Neural progenitor cell (in vitro differentiated cells): Measurements from ENCODE around the gene LDAH. TPM values are rescaled to one million over a fixed set of nuclear protein-coding genes. Genes with fewer than 3 reads are reported as not detected.

Experiments used
- DNase-seq: peaks from one replicate; pipeline ENCODE4 v3.0.0-alpha.2; 2016; ENCODE audit warnings: low spot score
- H2AFZ ChIP-seq: fragments of 200-600 bp; sonication (generic); replicated peaks from 2 replicates; pipeline ENCODE4 v1.6.1; 2016; ENCODE audit warnings: antibody characterized with exemption
- H3F3A ChIP-seq: fragments of 200-600 bp; sonication (generic); 2 replicates; pipeline ENCODE4 v1.6.1; 2016; ENCODE audit warnings: antibody characterized with exemption, low read depth
- H3K27ac ChIP-seq: fragments of 200-600 bp; sonication (generic); 2 replicates; pipeline ENCODE4 v1.5.1; 2016; ENCODE audit warnings: mild to moderate bottlenecking
- H3K27me3 ChIP-seq: fragments of 200-600 bp; sonication (generic); 2 replicates; pipeline ENCODE4 v1.6.1; 2016; ENCODE audit warnings: mild to moderate bottlenecking, moderate library complexity
- H3K36me3 ChIP-seq: fragments of 200-600 bp; sonication (generic); 2 replicates; pipeline ENCODE4 v1.5.1; 2016
- H3K4me1 ChIP-seq: fragments of 200-600 bp; sonication (generic); 2 replicates; pipeline ENCODE4 v1.6.1; 2016; ENCODE audit warnings: mixed run types
- H3K4me2 ChIP-seq: fragments of 200-600 bp; sonication (generic); 2 replicates; pipeline ENCODE4 v1.6.1; 2016
- H3K4me3 ChIP-seq: fragments of 200-600 bp; sonication (generic); 2 replicates; pipeline ENCODE4 v1.5.1; 2016
- H3K79me2 ChIP-seq: fragments of 200-600 bp; sonication (generic); 2 replicates; pipeline ENCODE4 v1.6.1; 2016; ENCODE audit warnings: low read depth
- H3K9ac ChIP-seq: fragments of 200-600 bp; sonication (generic); 2 replicates; pipeline ENCODE4 v1.6.1; 2016
- H3K9me3 ChIP-seq: fragments of 200-600 bp; sonication (generic); 2 replicates; pipeline ENCODE4 v1.5.1; 2016; ENCODE audit warnings: low read depth
- H4K20me1 ChIP-seq: fragments of 200-600 bp; sonication (generic); 2 replicates; pipeline ENCODE4 v1.6.1; 2016; ENCODE audit warnings: low read depth
- H3K27ac Mint-ChIP-seq: 3 replicates; pipeline ENCODE4 v1.8.0; 2021; ENCODE audit warnings: mixed read lengths
- H3K27me3 Mint-ChIP-seq: 2 replicates; pipeline ENCODE4 v1.8.0; 2022; ENCODE audit warnings: low read depth, mild to moderate bottlenecking, inconsistent platforms, moderate library complexity, mixed read lengths; ENCODE audit not compliant: insufficient read depth
- H3K36me3 Mint-ChIP-seq: 3 replicates; pipeline ENCODE4 v1.8.0; 2021; ENCODE audit warnings: mixed read lengths
- H3K4me1 Mint-ChIP-seq: 3 replicates; pipeline ENCODE4 v1.8.0; 2021; ENCODE audit warnings: mixed read lengths
- H3K4me3 Mint-ChIP-seq: 3 replicates; pipeline ENCODE4 v1.8.0; 2021; ENCODE audit warnings: mild to moderate bottlenecking, moderate library complexity, mixed read lengths
- H3K9me3 Mint-ChIP-seq: 3 replicates; pipeline ENCODE4 v1.8.0; 2020; ENCODE audit warnings: mixed read lengths
- EZH2 ChIP-seq: fragments of 200-600 bp; sonication (generic); IDR thresholded peaks from 2 replicates; pipeline ENCODE4 v1.6.1; 2017; ENCODE audit warnings: antibody characterized with exemption, mild to moderate bottlenecking, moderate library complexity
- EZH2phosphoT487 ChIP-seq: fragments of 200-600 bp; sonication (generic); IDR thresholded peaks from 2 replicates; pipeline ENCODE4 v1.6.1; 2017; ENCODE audit warnings: antibody characterized with exemption
- total RNA-seq: library from RNA; depleted of rRNA; stranded (reverse); fragments of >200 nt; gene quantifications from 2 replicates; pipeline ENCODE4 v1.2.3, GENCODE V29; 2015; ENCODE audit warnings: low replicate concordance
- TF ChIP-seq, protein P1 (sequence below): fragments of 200-600 bp; sonication (generic); IDR thresholded peaks from 2 replicates; pipeline ENCODE4 v1.5.1; 2017; ENCODE audit warnings: antibody characterized with exemption, mild to moderate bottlenecking

The LDAH gene
- total RNA-seq, 1 donor from 2014 or later = 45.2 TPM

DNA sequence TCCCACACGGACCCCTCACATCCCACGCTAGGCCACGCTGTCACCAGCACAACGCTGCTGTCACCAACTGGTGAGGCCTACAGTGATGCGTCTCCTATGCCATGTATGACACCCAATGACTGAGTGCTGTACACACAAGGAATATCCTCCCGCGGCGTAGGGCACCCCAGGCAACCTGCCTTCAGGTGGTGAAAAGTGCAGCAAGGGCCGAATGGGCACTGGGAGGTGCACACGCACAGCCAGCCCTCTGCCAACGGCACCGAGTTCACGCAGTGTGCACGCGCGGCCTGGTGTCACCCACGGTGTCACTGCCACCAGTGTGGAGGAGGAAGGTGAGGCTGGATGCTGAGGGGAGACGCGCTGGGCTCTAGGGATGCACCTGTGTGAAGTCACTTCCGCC lies 176.5 kb downstream of the LDAH start:
- Histone ChIP-seq H3K79me2 (no peaks in the 10 kb centered on the region), H4K20me1 (peaks cover 3% of the 10 kb centered on the region), H3K27ac (no peak overlapping the region), H3K27me3 (peaks cover 11% of the 10 kb centered on the region), H3F3A (no peaks in the 10 kb centered on the region), H2AFZ (no peak overlapping the region), H3K36me3 (no peaks in the 10 kb centered on the region), H3K9me3 (no peaks in the 10 kb centered on the region), H3K9ac (no peak overlapping the region), H3K4me1 (no peaks in the 10 kb centered on the region), H3K4me3 (no peak overlapping the region), H3K4me2 (no peak overlapping the region)
- H3K9me3 Mint-ChIP-seq = no peaks in the 10 kb centered on the region
- H3K27me3 Mint-ChIP-seq = peaks cover 12% of the 10 kb centered on the region
- H3K4me1 Mint-ChIP-seq = peaks cover 50% of the 10 kb centered on the region
- H3K36me3 Mint-ChIP-seq = peaks cover 11% of the 10 kb centered on the region
- no peak overlapping the region for H3K27ac Mint-ChIP-seq
- TF ChIP-seq, protein P1, sequence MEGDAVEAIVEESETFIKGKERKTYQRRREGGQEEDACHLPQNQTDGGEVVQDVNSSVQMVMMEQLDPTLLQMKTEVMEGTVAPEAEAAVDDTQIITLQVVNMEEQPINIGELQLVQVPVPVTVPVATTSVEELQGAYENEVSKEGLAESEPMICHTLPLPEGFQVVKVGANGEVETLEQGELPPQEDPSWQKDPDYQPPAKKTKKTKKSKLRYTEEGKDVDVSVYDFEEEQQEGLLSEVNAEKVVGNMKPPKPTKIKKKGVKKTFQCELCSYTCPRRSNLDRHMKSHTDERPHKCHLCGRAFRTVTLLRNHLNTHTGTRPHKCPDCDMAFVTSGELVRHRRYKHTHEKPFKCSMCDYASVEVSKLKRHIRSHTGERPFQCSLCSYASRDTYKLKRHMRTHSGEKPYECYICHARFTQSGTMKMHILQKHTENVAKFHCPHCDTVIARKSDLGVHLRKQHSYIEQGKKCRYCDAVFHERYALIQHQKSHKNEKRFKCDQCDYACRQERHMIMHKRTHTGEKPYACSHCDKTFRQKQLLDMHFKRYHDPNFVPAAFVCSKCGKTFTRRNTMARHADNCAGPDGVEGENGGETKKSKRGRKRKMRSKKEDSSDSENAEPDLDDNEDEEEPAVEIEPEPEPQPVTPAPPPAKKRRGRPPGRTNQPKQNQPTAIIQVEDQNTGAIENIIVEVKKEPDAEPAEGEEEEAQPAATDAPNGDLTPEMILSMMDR = no peak
- no peak for TF ChIP-seq EZH2phosphoT487
- TF ChIP-seq EZH2 = no peak
- no peak for DNase-seq
- no peak overlapping the region for H3K4me3 Mint-ChIP-seq

DNA sequence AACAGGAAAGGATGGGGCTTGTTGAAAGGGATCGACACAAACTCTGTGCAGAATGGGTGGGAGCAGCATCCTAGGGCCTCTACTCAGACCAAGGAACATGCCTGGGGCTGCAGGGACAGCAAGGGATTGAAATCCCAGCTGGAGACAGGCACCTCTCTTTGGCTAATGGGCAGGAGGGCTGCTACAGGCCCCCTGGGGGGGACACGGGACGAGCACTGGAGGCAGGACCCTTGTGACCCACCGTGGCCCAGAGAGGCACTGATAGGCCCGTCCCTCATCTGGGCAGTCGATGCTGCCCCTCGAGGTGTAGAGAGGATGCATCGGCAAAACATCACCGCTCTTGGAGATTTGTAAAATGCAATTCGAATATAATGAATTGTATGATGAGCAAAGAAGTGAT lies 177.1 kb downstream of the LDAH start:
- DNase-seq = no peak
- Histone ChIP-seq H3K9me3 (no peaks in the 10 kb centered on the region), H3K27ac (no peak overlapping the region), H2AFZ (no peak overlapping the region), H4K20me1 (peaks cover 3% of the 10 kb centered on the region), H3K36me3 (no peaks in the 10 kb centered on the region), H3K4me3 (no peak overlapping the region), H3K27me3 (peaks cover 11% of the 10 kb centered on the region), H3K79me2 (no peaks in the 10 kb centered on the region), H3K4me1 (no peaks in the 10 kb centered on the region), H3K9ac (no peak overlapping the region), H3K4me2 (no peak overlapping the region), H3F3A (no peaks in the 10 kb centered on the region)
- H3K27ac Mint-ChIP-seq = no peak overlapping the region
- H3K9me3 Mint-ChIP-seq = no peaks in the 10 kb centered on the region
- peaks cover 52% of the 10 kb centered on the region for H3K4me1 Mint-ChIP-seq
- TF ChIP-seq EZH2phosphoT487 = no peak
- TF ChIP-seq EZH2 = no peak
- TF ChIP-seq, protein P1 = no peak
- H3K27me3 Mint-ChIP-seq = peaks cover 12% of the 10 kb centered on the region
- H3K36me3 Mint-ChIP-seq = peaks cover 11% of the 10 kb centered on the region
- H3K4me3 Mint-ChIP-seq = no peak overlapping the region

DNA sequence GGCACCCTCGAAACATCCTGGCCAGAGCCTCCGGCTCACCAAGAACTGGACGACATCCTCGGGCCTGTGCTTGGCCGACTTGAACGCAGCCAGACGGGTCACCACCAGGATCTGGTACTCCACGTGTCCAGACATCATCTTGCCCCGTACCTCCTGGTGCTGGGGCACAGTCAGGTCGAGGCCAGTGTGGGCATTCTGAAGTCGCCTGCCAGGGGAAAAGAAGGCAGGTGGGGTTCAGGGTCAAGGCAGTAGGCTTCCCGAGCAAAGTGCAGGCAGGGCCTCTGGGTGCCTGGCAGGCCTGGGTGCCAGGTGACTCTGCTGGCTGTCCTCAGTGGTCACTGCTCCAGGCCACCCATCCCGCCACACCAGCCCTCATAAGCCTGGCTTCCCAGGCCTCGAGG lies 177.6 kb downstream of the LDAH start:
- peaks cover 12% of the 10 kb centered on the region for H3K27me3 Mint-ChIP-seq
- TF ChIP-seq EZH2phosphoT487 (no peak), EZH2 (no peak)
- TF ChIP-seq, protein P1 = no peak
- Histone ChIP-seq H3K27ac (no peak overlapping the region), H3K4me1 (no peaks in the 10 kb centered on the region), H3K4me2 (no peak overlapping the region), H4K20me1 (peaks cover 3% of the 10 kb centered on the region), H2AFZ (no peak overlapping the region), H3K9me3 (no peaks in the 10 kb centered on the region), H3K4me3 (no peak overlapping the region), H3K27me3 (peaks cover 7% of the 10 kb centered on the region), H3K79me2 (no peaks in the 10 kb centered on the region), H3K36me3 (no peaks in the 10 kb centered on the region), H3F3A (no peaks in the 10 kb centered on the region), H3K9ac (no peak overlapping the region)
- no peak for DNase-seq
- peaks cover 11% of the 10 kb centered on the region for H3K36me3 Mint-ChIP-seq
- H3K27ac Mint-ChIP-seq = no peak overlapping the region
- no peak overlapping the region for H3K4me3 Mint-ChIP-seq
- no peaks in the 10 kb centered on the region for H3K9me3 Mint-ChIP-seq
- peaks cover 50% of the 10 kb centered on the region for H3K4me1 Mint-ChIP-seq
